Sigmoid colon (tissue), 7 donors: ENCODE data around the gene HOXB2. TPM values are rescaled to one million over a fixed set of nuclear protein-coding genes. Genes with fewer than 3 reads are reported as not detected.
A peak's percentile ranks its signal among the peaks of the same experiment; 100 is the strongest.

Experiments
- DNase-seq: peaks from one replicate; pipeline ENCODE4 v3.0.0-alpha.2; 2019
- H3K27ac ChIP-seq, 4 donors: fragments of 200-600 bp; sonication (generic); one replicate each; pipeline ENCODE4 v1.5.1; 2016 to 2019; ENCODE audit warnings: mild to moderate bottlenecking in 1 of 4
- H3K27me3 ChIP-seq, 3 donors: fragments of 200-600 bp; sonication (generic); one replicate each; pipeline ENCODE4 v1.5.1; 2019; ENCODE audit warnings: mild to moderate bottlenecking in 1 of 3
- H3K36me3 ChIP-seq, 4 donors: fragments of 200-600 bp; sonication (generic); one replicate each; pipeline ENCODE4 v1.5.1; 2016 to 2019
- H3K4me1 ChIP-seq, 4 donors: fragments of 200-600 bp; sonication (generic); one replicate each; pipeline ENCODE4 v1.5.1; 2017 to 2019
- H3K4me3 ChIP-seq, 4 donors: fragments of 200-600 bp; sonication (generic); one replicate each; pipeline ENCODE4 v1.5.1; 2017 to 2019; ENCODE audit warnings: mild to moderate bottlenecking in 2 of 4, moderate library complexity in 1 of 4
- H3K9me3 ChIP-seq, 4 donors: fragments of 200-600 bp in 3 of 4; sonication (generic) in 3 of 4; one replicate each; pipeline versions ENCODE4 v1.5.1 to v1.6.1; 2013 to 2019
- EP300 ChIP-seq, 4 donors: sonication (generic); formaldehyde crosslinking; IDR thresholded peaks; one replicate each; pipeline ENCODE4 v1.6.1; 2017; ENCODE audit warnings: antibody characterized with exemption in 4 of 4
- POLR2A ChIP-seq, 2 donors: fragments of 450-650 bp; IDR thresholded peaks; one replicate each; pipeline ENCODE4 v1.6.1; 2016; ENCODE audit warnings: antibody characterized with exemption in 2 of 2, mild to moderate bottlenecking in 2 of 2, moderate library complexity in 2 of 2
- POLR2AphosphoS5 ChIP-seq, 4 donors: sonication (generic); formaldehyde crosslinking; IDR thresholded peaks; one replicate each; pipeline ENCODE4 v1.6.1; 2017; ENCODE audit warnings: antibody characterized with exemption in 4 of 4
- WGBS, 2 donors: extraction: QIAGEN DNeasy Blood & Tissue Kit; methylation state at CpG; one replicate each; pipeline ENCODE4 v1.1.7; 2013; 5-methylcytosine and 5-hydroxymethylcytosine counted together
- intact Hi-C: fragments of 100-400 bp; cut with DNase I; formaldehyde crosslinking; loops from one replicate; pipeline ENCODE4 v1.15.1; 2023
- polyA plus RNA-seq, 3 donors: library from polyadenylated mRNA; stranded (reverse); fragments of 200-250 nt; gene quantifications; one replicate each; pipeline ENCODE4 v1.2.3, GENCODE V29; 2013
- total RNA-seq, 4 donors: library from RNA; depleted of rRNA; stranded (reverse); fragments of >200 nt; gene quantifications; one replicate each; pipeline ENCODE4 v1.1.0, GENCODE V29; 2016
- TF ChIP-seq, protein P1 (sequence below), 4 experiments: fragments of 450-650 bp in 3 of 4; fragments of 200-600 bp in 1 of 4; IDR thresholded peaks; one replicate each; pipeline ENCODE4 v1.5.1; 2016 to 2019; ENCODE audit warnings: antibody characterized with exemption in 4 of 4, mild to moderate bottlenecking in 3 of 4, moderate library complexity in 2 of 4
- donor health status: healthy with polysubstance abuse.
- donor health status: Bipolar disorder and iron deficiency.
- donor health status: healthy.

The HOXB2 gene
- total and polyA plus RNA-seq, 7 donors: 1.6 to 86.1 (median 44.9) TPM

DNA sequence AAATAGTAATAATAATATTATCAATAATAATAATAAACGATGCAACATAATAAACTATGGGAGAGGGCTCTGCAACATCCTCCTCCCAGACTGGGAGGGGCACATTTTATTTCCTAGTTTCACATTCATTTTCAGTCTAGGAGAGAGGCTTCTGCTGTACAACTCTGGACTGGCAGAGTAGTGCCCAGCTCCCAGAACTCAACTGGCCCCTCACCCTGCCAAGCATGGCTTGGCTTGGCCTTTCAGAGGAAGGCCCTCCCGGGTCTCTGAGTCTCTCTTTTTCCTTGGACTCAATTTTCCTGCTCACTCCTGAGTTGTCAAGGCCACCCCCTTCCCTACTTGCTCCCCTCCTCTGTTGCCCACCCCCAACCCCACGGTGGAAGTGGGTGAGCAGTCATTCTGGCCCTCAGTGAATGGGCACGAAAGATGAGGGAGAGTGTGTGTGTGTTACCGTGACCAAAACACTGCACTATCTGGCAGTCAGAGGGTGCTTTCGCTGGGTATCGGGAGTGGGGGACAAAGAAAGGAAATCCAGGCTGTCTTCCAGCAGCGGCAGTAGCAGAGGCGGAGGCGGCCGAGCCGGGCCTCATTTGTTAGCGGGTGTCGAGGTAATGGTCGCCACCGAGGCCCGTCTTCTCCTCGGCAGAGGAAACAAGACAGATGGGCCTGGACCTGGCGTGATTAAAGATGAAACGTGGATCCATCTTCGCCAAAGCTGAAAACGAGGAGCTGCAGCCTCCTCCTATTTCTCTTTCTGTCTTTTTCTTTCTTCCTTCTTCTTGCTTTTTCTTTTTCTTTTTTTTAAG is 31.0 kb upstream of the HOXB2 start:
- DNase-seq: no peak
- Histone ChIP-seq H3K36me3 (no peaks in the 10 kb centered on the region), H3K9me3 (no peaks in the 10 kb centered on the region), H3K27me3 (no peaks in the 10 kb centered on the region), H3K27ac (peak overlapping the region; percentile 94 to 99 (median 96)), H3K4me3 (peak overlapping the region; percentile 66 to 84 (median 70)), H3K4me1 (peaks cover 0 to 87% (median 64%) of the 10 kb centered on the region in 4 donors)
- TF ChIP-seq POLR2AphosphoS5 (IDR thresholded peaks at IDR 0.05): peak in 3 of 4 donors; percentile 19 to 60 (median 58)
- TF ChIP-seq, protein P1, sequence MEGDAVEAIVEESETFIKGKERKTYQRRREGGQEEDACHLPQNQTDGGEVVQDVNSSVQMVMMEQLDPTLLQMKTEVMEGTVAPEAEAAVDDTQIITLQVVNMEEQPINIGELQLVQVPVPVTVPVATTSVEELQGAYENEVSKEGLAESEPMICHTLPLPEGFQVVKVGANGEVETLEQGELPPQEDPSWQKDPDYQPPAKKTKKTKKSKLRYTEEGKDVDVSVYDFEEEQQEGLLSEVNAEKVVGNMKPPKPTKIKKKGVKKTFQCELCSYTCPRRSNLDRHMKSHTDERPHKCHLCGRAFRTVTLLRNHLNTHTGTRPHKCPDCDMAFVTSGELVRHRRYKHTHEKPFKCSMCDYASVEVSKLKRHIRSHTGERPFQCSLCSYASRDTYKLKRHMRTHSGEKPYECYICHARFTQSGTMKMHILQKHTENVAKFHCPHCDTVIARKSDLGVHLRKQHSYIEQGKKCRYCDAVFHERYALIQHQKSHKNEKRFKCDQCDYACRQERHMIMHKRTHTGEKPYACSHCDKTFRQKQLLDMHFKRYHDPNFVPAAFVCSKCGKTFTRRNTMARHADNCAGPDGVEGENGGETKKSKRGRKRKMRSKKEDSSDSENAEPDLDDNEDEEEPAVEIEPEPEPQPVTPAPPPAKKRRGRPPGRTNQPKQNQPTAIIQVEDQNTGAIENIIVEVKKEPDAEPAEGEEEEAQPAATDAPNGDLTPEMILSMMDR (IDR thresholded peaks at IDR 0.05): no peak
- no peak for TF ChIP-seq EP300 (IDR thresholded peaks at IDR 0.05)
- intact Hi-C loops: loop anchor here (2.0 kb wide), 1 partner anchor 33 kb away; no protein-coding TSS in a partner anchor
- 61 to 75% methylated on average over 22 of the region's 22 CpGs for WGBS, 2 donors

DNA sequence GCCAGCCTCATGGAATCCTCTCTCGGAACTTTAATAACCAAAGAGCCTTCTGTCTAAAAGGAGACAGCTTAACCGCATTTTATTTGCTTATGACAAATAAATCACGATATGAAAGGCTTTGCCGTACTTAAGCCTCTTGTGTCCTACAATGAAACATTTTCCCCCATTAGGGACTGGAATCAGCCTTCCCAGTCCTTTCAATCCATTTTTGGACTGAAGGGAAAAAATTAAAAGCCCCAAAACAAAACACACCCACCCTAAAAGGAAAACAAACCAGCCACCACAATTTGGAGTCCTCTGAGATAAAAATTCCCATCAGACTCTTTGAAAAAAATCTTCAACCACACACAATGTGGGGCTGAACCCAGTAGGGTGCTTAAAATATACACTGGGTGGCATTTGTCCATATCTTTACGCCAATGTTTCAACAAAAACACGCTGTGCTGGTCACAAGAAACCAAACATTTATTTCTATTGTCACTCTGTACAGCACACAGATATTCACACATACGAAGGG is 30.2 kb upstream of the HOXB2 start:
- intact Hi-C loops: no loop called here
- Histone ChIP-seq H3K27ac (peak overlapping the region; percentile 94 to 99 (median 96)), H3K4me3 (peak overlapping the region; percentile 5 to 84 (median 66)), H3K4me1 (peaks cover 0 to 87% (median 69%) of the 10 kb centered on the region in 4 donors), H3K9me3 (no peaks in the 10 kb centered on the region), H3K36me3 (no peaks in the 10 kb centered on the region), H3K27me3 (no peaks in the 10 kb centered on the region)
- TF ChIP-seq, protein P1 (IDR thresholded peaks at IDR 0.05): no peak
- TF ChIP-seq POLR2A (IDR thresholded peaks at IDR 0.05) (no peak), POLR2AphosphoS5 (IDR thresholded peaks at IDR 0.05) (no peak), EP300 (IDR thresholded peaks at IDR 0.05) (no peak)
- WGBS, 2 donors: 63 to 69% methylated on average over 7 of the region's 7 CpGs
- no peak for DNase-seq

DNA sequence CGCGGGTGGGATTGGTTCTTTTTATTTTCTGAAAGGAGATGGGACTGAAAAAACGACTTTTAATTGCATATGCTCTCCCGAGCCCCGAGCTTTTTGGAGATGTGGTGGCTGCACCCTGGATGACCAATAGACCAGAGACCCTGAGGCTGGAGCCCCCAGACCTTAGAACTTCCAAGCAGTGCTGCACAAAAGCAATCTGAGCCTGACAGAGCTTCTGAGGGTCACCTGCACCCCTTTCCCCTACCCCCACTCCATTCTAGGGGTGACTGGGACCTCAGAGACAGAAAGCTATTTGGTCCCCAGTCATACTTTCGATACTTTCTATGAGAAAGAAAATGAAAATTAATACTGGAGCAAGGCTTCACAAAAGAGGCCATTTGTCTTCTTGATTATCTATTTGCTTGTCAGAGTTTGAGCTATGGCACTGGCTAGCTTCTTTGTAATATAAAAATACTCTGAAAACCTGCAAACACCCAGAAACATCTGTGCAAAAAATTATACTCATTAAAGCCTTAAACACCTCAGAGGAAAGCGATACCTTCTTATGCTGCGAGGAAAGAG is 29.7 kb upstream of the HOXB2 start:
- Histone ChIP-seq H3K4me3 (peak overlapping the region; percentile 5 to 84 (median 44)), H3K9me3 (no peaks in the 10 kb centered on the region), H3K4me1 (peaks cover 0 to 92% (median 74%) of the 10 kb centered on the region in 4 donors), H3K27me3 (no peaks in the 10 kb centered on the region), H3K27ac (peak overlapping the region; percentile 94 to 99 (median 96)), H3K36me3 (no peaks in the 10 kb centered on the region)
- no peak for DNase-seq
- WGBS, 2 donors: 77 to 83% methylated on average over 8 of the region's 8 CpGs
- TF ChIP-seq POLR2A (IDR thresholded peaks at IDR 0.05) (no peak), POLR2AphosphoS5 (IDR thresholded peaks at IDR 0.05) (no peak), EP300 (IDR thresholded peaks at IDR 0.05) (no peak)
- TF ChIP-seq, protein P1 (IDR thresholded peaks at IDR 0.05): no peak
- intact Hi-C loops: no loop called here

DNA sequence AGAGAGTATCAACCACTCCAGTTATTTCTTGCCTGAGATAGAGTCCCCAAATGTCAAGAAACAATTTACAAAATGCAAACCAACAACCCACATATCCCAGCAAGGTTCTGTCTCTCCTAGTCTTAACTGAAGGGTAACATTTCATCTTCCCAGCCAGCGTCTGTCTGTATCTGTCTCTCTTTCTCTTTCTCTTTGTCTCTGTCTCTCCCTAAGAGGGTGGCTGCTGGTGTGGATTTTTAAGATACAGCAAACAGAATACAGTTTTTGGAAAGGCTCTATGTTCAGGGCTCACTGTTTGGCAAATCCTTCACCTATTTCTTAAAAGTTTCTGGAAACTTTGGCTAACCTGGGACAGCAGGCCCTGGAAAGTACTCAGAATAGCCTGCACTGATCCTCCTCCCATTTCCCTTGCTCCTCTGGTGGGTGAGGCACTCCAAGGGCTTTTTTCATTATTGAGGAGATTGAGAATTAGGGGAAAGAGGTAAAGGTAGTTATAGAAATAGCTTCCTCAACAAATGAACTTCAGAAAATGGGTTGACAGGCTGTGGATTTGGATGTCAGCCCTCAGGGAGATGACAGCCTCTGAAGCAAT is 27.0 kb upstream of the HOXB2 start:
- Histone ChIP-seq H3K27ac (peak overlapping the region; percentile 94 to 99 (median 96)), H3K4me3 (peak overlapping the region in 3 of 4 donors; percentile 36 to 84 (median 40)), H3K4me1 (peaks cover 0 to 98% (median 96%) of the 10 kb centered on the region in 4 donors), H3K36me3 (no peaks in the 10 kb centered on the region), H3K27me3 (no peaks in the 10 kb centered on the region), H3K9me3 (no peaks in the 10 kb centered on the region)
- DNase-seq: no peak
- intact Hi-C loops: no loop called here
- WGBS, 2 donors: 66 to 78% methylated on average over 1 of the region's 1 CpG
- no peak for TF ChIP-seq POLR2A (IDR thresholded peaks at IDR 0.05)
- no peak for TF ChIP-seq POLR2AphosphoS5 (IDR thresholded peaks at IDR 0.05)
- TF ChIP-seq EP300 (IDR thresholded peaks at IDR 0.05): no peak
- TF ChIP-seq, protein P1 (IDR thresholded peaks at IDR 0.05): no peak
